Activated naive CD4-positive, alpha-beta T cell treated with Interleukin-2 at 50 U/mL for 16 hours (primary cell): Measurements from ENCODE around the gene CCDC149.

Source experiments
- DNase-seq: peaks from one replicate; pipeline ENCODE4 v3.0.0-alpha.2; 2020

The CCDC149 gene

GRCh38 chr4:24877868-24878635, 34.8 kb downstream of the CCDC149 start:
- no peak for DNase-seq

- no peak for DNase-seq
These were observed 36.4 kb downstream of the CCDC149 start for GRCh38 chr4:24876431-24876830.

DNA sequence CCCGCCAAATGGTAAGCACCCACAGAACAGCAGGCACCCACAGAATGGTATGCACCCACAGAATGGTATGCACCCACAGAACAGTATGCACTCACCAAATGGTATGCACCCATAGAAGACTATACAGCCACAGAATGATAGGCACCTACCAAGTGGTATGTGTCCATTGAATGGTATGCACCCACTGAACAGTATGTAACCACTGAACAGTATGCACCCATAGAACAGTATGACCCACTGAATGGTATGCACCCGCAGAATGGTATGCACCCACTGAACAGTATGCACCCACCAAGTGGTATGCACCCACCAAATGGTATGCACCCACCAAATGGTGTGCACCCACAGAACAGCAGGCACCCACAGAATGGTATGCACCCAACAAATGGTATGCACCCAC, 40.1 kb downstream of the CCDC149 start:
- no peak for DNase-seq

DNA sequence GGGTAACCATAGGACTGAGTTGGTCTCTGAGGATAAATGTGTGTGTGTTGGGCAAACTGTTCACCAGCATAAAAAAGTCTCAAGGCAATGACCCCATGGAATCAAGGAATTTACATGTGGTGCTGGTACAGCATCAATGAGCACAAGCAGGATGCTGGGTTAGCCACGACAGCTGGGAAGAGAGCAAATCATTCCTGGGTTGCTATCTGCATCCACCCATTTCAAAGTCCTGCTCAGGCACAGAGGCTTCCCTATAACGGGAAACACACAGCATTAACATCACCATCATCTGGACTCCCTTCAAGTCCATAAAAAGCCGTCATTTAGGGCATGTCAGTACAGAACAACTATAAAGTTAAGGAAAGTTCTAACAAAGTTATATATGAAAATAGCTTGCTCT, 41.6 kb downstream of the CCDC149 start:
- DNase-seq: no peak

DNA sequence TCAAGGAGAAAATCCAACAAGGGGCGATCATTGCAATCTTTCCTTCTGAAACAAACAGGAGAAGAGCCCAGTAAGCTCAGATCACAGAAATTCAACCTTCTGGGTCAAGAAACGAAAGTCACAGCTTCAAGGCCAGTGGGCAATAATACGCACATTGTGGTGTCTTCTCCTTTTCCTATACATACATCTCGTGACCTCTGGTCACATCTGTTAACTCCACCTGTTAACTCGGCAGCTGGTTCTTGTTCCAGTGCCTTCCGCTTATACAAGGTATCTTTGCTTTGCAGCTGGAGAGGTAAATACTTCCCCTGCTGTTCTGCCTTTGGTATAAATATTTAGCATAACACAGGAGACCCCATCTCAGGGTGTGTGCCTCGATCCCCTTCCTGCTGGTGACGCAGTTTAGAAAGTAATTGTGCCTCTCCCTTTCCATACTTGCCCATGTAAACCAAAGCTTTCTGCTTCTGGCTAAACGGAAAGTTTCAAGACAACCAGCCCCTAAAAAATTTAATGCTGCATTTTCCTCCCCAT, 45.0 kb downstream of the CCDC149 start:
- DNase-seq: no peak

GRCh38 chr4:24867251-24867650, 45.6 kb downstream of the CCDC149 start:
- DNase-seq: no peak

GRCh38 chr4:24865401-24865800, 47.4 kb downstream of the CCDC149 start:
- DNase-seq: no peak

DNA sequence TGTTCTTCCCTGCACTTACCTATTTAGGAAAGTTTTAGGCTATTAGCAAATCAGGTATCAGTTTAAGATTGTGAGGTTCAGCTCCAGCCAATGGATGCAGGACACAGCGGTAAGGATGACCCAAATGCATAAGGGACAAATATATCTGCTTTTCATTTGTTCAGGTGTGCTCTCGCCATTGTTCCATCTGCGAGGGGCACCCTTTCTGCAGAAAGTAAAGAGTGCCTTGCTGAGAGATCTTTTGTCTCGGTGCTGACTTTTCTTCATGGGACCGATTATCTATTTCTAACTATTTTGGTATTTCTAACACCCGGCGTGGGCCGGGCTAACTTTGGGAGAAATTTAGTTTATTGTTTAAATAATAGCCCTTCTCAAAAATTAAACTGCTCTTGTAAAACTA, 49.0 kb downstream of the CCDC149 start:
- DNase-seq: no peak

DNA sequence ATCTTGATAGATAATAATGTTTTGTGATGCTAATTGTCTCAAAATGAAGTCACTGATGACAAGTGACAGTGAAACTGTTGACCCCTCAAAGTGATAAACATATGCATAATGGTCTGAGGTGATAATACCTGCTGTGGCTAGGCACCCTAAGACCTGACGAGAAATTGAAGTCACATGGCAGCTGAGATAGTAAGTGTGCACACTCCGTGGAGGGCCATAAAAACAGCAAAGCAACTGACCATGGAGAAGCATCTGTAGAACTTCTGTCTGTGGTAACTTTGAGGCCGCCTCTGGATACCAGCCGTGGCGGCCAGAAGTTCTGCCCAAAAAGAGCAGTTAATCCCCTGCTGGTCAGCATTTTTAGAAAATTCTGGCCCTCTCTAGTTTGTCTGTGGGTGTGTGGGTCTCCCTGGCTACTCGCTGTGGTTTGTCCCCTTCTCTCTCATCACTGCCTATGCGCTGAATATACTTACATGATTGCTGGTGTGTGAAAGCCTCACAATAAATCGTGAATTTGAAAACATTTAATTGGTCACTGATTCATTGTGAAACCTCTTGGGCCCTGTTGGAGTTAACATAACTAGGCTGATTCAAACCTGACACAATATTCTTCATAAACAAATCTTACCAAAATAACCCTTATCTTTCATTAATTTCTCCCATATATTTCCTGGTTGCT, 50.6 kb downstream of the CCDC149 start:
- DNase-seq: no peak

GRCh38 chr4:24858550-24858949, 54.3 kb downstream of the CCDC149 start:
- no peak for DNase-seq

GRCh38 chr4:24858026-24858425, 54.8 kb downstream of the CCDC149 start:
- no peak for DNase-seq

DNA sequence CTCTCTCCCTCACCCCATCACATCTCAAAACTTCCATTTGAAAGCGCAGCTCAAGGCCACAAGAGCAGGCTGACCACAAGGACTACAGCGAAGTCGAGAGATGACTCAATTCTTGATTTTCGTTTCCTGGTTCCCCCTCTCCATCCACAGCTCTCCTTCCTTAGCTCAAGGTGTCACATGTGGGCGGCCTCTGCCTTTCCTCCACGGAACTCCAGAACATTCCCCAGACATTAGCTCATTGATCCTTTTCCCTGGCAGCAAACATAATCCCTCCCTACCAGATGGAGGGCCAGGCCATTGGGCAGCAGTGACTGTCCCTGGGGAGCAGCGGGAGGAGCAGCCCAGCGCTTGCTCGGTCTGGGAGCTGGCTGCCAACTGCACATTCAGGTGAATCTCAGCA, 56.3 kb downstream of the CCDC149 start:
- DNase-seq: no peak

GRCh38 chr4:24855741-24856140, 57.1 kb downstream of the CCDC149 start:
- DNase-seq: no peak

DNA sequence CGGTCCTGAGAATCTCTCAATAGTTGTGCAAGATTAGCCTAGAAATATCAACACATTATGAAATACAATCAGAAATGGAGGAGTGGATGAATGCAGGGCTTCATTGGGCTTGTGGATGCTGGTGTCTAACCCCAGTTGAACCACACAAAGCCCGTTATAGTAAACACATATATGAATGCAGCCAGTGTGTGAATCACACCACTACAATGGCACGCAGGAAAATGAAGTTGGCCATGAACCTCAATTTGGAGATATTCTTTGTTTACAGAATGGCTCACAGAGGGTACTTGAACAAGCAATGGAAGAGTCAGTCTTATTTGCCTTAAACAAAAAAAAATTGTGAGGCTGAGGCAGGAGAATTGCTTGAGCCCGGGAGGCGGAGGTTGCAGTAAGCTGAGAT, 59.7 kb downstream of the CCDC149 start:
- no peak for DNase-seq

DNA sequence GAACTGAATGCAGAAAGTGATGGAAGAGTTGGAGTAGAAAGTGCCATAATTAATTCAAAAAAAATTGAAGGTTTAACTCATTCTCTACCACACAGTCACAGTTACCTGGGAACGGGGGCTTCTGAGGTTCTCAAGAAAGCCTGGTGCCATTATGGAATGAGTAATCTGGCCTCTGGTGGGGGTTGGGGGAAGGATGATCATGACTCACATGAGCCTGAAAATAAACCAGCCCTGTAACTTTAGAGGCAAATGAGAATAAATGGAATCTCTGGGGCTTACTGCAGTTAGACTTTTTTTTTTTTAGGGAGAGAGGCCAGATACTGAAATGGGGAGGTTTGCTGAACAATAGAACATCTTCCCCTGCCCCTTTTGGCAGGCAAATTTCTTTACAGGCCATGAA, 62.2 kb downstream of the CCDC149 start:
- no peak for DNase-seq

DNA sequence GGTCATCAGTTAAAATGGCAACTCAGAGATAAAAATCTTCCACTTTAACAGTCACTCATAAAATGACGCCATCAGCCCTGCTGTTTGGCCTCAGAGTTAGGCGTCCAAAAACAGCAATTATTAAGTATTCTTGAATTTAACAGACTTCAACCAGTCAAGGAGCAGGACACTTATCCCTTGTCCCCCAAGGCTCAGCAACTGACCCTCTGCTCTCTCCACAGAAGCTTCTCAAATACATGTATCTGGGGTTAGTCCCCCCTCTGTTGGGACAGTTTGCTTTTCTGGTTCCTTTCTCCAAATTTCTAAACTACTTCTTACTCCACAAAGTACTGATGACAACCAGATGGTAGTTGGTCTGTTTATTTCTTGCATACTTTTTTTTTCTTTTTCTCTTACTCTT, 63.1 kb downstream of the CCDC149 start:
- DNase-seq: no peak

GRCh38 chr4:24849351-24849750, 63.5 kb downstream of the CCDC149 start:
- DNase-seq: no peak

DNA sequence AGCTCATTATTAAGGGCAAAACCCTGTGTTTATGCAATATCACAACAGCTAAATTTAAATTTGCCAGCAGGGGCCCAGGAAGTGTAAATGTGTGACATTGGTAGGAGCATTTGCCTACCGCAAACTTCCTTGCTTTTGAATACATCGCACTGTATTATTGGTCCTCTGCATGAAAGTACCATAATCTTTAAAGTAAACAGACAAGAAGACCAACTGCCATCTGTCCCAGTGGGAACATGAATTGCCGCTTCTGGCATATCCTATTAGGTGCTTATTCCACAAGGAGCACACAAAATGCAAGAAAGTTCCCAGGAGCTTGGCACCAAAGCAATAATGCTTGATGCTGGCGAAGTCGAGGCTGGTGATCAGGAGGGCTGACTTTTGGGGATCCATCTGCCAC, 66.1 kb downstream of the CCDC149 start:
- no peak for DNase-seq

GRCh38 chr4:24845902-24846301, 66.9 kb downstream of the CCDC149 start:
- DNase-seq: no peak

DNA sequence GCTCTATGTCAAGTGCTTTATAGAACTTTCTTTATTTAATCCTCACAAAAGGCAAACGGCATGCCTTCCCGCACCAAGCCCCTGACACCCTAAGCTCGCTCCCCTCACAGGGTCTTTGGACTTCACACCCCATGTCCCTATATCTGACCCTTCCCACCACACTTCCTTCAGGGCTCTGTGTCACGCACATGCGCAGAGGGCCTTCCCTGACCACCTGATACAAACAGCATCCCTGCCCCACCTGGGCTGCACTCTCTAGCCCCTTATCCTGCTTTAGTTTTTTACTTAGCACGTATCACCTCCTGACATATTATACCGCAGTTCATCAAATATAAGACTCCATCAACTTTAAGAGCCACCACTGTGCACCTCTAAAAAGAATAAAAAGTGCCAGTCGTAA, 67.7 kb downstream of the CCDC149 start:
- no peak for DNase-seq

DNA sequence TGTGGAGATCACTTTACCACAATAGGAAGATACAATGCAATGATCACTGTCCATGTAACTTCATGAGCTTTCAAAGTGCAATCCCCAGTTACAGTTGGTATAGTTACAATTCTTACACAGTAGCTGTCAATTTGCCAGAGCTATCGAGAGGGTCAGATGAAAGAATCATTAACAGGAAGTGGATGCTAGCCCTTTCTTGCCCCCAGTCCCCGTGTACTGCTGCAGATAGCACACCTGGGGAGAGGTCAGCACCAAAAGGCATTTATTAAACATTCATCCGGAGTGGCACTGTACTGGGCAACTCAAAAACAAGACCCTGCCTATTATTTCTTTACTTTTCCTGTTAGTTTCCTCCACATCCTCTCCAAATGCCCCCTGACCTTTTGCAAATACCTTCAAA, 69.7 kb downstream of the CCDC149 start:
- no peak for DNase-seq

GRCh38 chr4:24842356-24842755, 70.5 kb downstream of the CCDC149 start:
- no peak for DNase-seq

- no peak for DNase-seq
These were observed 71.9 kb downstream of the CCDC149 start for GRCh38 chr4:24840826-24841543.

- no peak for DNase-seq
These were observed 72.5 kb downstream of the CCDC149 start for GRCh38 chr4:24840362-24840761.
